Suprapubic skin (tissue), 4 donors: ENCODE data around the gene PPM1H.

ENCODE experiments used
- CTCF ChIP-seq, 2 donors: fragments of 200-600 bp in 1 of 2; fragments of 450-650 bp in 1 of 2; sonication (generic) in 1 of 2; IDR thresholded peaks; one replicate each; pipeline ENCODE4 v1.5.1; 2016 to 2019; ENCODE audit warnings: antibody characterized with exemption in 2 of 2, mild to moderate bottlenecking in 1 of 2, moderate library complexity in 1 of 2
- EP300 ChIP-seq: sonication (generic); formaldehyde crosslinking; IDR thresholded peaks from one replicate; pipeline ENCODE4 v1.6.1; 2017; ENCODE audit warnings: antibody characterized with exemption
- POLR2A ChIP-seq, 2 donors: fragments of 450-650 bp; IDR thresholded peaks; one replicate each; pipeline ENCODE4 v1.6.1; 2017; ENCODE audit warnings: antibody characterized with exemption in 2 of 2, mild to moderate bottlenecking in 2 of 2, moderate library complexity in 2 of 2
- POLR2AphosphoS5 ChIP-seq, 3 donors: sonication (generic); formaldehyde crosslinking; IDR thresholded peaks; one replicate each; pipeline ENCODE4 v1.6.1; 2017; ENCODE audit warnings: antibody characterized with exemption in 3 of 3

DNA sequence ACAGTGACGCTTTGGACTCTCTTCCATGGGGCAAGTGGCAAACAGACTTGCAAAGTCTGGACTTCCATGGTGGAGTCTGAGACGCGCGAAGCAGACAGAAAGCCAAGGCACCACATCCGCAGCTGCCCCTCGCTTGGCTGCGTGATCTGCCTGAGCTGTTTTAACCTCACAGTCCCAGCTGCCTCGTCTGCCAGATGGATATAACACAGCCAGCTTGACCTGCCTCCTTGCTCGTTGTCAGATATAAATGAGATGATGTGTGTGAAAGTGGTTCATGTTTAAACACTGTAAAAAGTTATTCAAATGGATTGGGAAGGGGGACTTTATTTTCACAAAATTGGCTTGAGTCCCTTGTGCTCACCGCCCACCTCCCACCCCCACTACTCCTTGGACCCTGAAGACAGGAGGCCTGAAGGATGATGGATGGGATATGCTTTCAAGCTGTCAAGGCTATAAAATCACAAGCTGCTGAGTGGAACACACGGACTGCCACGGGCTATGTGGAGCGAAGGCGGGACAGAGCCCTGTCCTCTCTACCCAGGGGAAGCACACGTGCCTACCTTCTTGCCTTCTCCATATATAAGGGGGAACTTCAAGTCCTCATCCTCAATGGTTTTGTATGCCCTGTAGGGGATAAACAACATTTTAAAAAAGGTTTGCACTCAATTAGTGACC is 241.4 kb downstream of the PPM1H start:
- TF ChIP-seq CTCF (IDR thresholded peaks at IDR 0.05) (no peak), POLR2AphosphoS5 (IDR thresholded peaks at IDR 0.05) (no peak), POLR2A (IDR thresholded peaks at IDR 0.05) (no peak), EP300 (no peak)
